DND-41 (cell line): Measurements from ENCODE around the gene GNPAT.

Experiments
- ATAC-seq: fragments of 200-7000 bp; cut with Tn5 transposase; 3 replicates; pipeline ENCODE4 v1.9.1; 2021; ENCODE audit warnings: low read depth; ENCODE audit not compliant: insufficient read depth
- DNase-seq: peaks from one replicate; pipeline ENCODE4 v3.0.0-alpha.2; 2020
- H2AFZ ChIP-seq: 2 replicates; pipeline ENCODE4 v1.6.0; 2012; ENCODE audit warnings: low read depth, low read length
- H3K27ac ChIP-seq: 2 replicates; pipeline ENCODE4 v1.5.1; 2012; ENCODE audit warnings: low read length, inconsistent platforms
- H3K27me3 ChIP-seq: fragments of 200-600 bp; sonication (generic); 2 replicates; pipeline ENCODE4 v1.6.0; 2012; ENCODE audit warnings: low read length, mild to moderate bottlenecking, inconsistent platforms; ENCODE audit not compliant: insufficient read depth, poor library complexity
- H3K36me3 ChIP-seq: 2 replicates; pipeline ENCODE4 v1.5.1; 2012; ENCODE audit warnings: low read length, inconsistent platforms; ENCODE audit not compliant: insufficient read depth
- H3K4me1 ChIP-seq: 2 replicates; pipeline ENCODE4 v1.5.1; 2012; ENCODE audit warnings: mild to moderate bottlenecking, low read length; ENCODE audit not compliant: insufficient read depth
- H3K4me2 ChIP-seq: 2 replicates; pipeline ENCODE4 v1.6.0; 2012; ENCODE audit warnings: mild to moderate bottlenecking, moderate library complexity, low read length, inconsistent platforms; ENCODE audit not compliant: insufficient read depth
- H3K4me3 ChIP-seq, 2 experiments: fragments of 200-600 bp in 1 of 2; shearing (Covaris generic) in 1 of 2; 2 replicates each; pipeline ENCODE4 v1.5.1; 2012 to 2016; ENCODE audit warnings: inconsistent platforms in 2 of 2, low read length in 2 of 2, mild to moderate bottlenecking in 2 of 2, low read depth in 1 of 2, moderate library complexity in 1 of 2
- H3K79me2 ChIP-seq: 2 replicates; pipeline ENCODE4 v1.6.0; 2012; ENCODE audit warnings: low read length, inconsistent platforms; ENCODE audit not compliant: insufficient read depth
- H3K9ac ChIP-seq: 2 replicates; pipeline ENCODE4 v1.6.0; 2012; ENCODE audit warnings: low read depth, mild to moderate bottlenecking, inconsistent platforms, low read length, moderate library complexity
- H3K9me3 ChIP-seq: 2 replicates; pipeline ENCODE4 v1.5.1; 2012; ENCODE audit warnings: low read length, moderate library complexity, mild to moderate bottlenecking, inconsistent platforms; ENCODE audit not compliant: insufficient read depth, severe bottlenecking
- H4K20me1 ChIP-seq: 2 replicates; pipeline ENCODE4 v1.6.0; 2012; ENCODE audit warnings: low read length; ENCODE audit not compliant: insufficient read depth
- CTCF ChIP-seq: IDR thresholded peaks from 2 replicates; pipeline ENCODE4 v1.5.1; 2012; ENCODE audit warnings: borderline replicate concordance, low read length, moderate library complexity, mild to moderate bottlenecking; ENCODE audit not compliant: poor library complexity, severe bottlenecking; ENCODE audit errors: extremely low read depth
- EZH2 ChIP-seq: IDR thresholded peaks from 3 replicates; pipeline ENCODE4 v1.6.1; 2012; ENCODE audit warnings: borderline replicate concordance, low read depth, mild to moderate bottlenecking, moderate library complexity, low read length, inconsistent platforms; ENCODE audit not compliant: severe bottlenecking

GNPAT gene

DNA sequence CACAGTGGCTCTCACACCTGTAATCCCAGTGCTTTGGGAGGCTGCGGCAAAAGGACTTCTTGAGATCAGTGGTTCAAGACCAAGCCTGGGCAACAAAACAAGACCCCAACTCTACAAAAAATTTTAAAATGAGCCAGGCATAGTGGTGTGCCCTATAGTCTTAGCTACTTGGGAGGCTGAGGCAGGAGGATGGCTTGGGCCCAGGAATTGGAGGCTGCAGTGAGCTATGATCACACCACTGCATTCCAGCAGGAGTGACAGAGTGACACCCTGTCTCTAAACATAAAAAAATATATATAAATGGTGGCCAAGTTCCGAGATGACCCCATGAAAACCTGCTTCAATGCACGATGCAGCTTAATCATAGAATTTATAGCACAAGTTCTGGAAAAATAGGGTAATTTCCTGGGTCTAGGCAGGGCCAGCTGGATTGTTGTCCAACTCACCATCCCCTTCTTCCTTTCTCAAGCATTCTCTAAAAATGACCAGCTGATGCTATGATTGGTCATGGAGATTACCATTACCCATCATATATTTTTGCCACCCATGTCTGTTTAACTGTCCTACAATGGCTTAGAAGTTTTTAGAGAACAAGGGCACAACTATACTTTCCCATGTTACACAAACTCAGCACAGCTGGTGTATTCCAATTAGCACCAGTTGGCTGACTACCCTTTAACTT, 5.3 kb upstream of the GNPAT start:
- TF ChIP-seq CTCF (no peak), EZH2 (no peak)
- H4K20me1 ChIP-seq = no peaks in the 10 kb centered on the region; the same call in 1 of the 2 replicates
- H3K27ac ChIP-seq = no peak overlapping the region

DNA sequence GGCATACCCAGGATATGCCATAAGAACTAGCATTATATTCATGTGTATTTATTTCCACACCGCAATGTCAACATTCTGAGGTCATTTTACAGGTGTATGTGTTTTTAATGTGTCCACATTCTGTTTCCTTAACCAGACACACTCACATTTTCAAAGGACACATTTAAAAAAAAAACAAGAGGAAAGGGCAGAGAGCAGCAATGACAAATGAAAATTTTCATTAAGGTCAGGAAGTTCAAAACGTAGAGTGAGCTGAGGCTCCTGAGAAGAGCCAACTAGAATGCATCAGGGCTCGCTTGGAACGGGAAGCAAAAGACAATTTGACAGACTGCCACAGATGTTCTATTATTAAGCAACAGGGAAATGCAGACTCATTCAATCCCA, 4.8 kb upstream of the GNPAT start:
- H3K9me3 ChIP-seq = no peaks in the 10 kb centered on the region
- H3K79me2 ChIP-seq = peaks cover 35% of the 10 kb centered on the region
- H3K4me3 ChIP-seq = no peak overlapping the region
- no peak overlapping the region for H3K27ac ChIP-seq
- no peak overlapping the region for H3K9ac ChIP-seq
- H3K36me3 ChIP-seq = peaks cover 58% of the 10 kb centered on the region
- H4K20me1 ChIP-seq = no peaks in the 10 kb centered on the region; the same call in 1 of the 2 replicates
- DNase-seq (no peak), ATAC-seq (no peak)
- TF ChIP-seq EZH2 (no peak), CTCF (no peak)
- peaks cover 17% of the 10 kb centered on the region for H3K4me1 ChIP-seq
- H2AFZ ChIP-seq = no peak overlapping the region
- no peaks in the 10 kb centered on the region for H3K27me3 ChIP-seq
- no peak overlapping the region for H3K4me2 ChIP-seq

More for the DNA sequence above, 5.3 kb upstream of the GNPAT start:
- ATAC-seq (no peak), DNase-seq (no peak)
- H3K4me1 ChIP-seq = peaks cover 17% of the 10 kb centered on the region
- no peak overlapping the region for H3K9ac ChIP-seq
- no peak overlapping the region for H2AFZ ChIP-seq
- H3K79me2 ChIP-seq = peaks cover 33% of the 10 kb centered on the region
- peaks cover 61% of the 10 kb centered on the region for H3K36me3 ChIP-seq
- no peaks in the 10 kb centered on the region for H3K27me3 ChIP-seq
- no peaks in the 10 kb centered on the region for H3K9me3 ChIP-seq
- no peak overlapping the region for H3K4me3 ChIP-seq
- no peak overlapping the region for H3K4me2 ChIP-seq

DNA sequence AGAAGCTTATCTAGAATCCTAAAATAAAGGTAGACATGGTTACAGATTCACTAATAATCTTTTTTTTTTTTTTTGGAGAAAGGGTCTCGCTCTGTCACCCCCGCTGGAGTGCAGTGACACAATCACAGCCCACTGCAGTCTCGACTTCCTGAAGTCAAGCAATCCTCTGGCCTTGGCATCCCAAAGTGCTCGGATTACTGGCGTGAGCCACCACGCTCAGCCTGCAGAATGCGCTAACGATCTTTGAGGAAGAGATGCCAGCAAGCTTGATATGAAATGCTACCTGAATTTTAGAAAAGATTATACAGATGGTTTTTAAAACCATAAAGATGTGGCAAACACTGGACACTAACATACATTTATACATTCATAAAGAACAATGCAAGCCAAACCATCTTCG, 4.1 kb upstream of the GNPAT start:
- ATAC-seq = no peak
- TF ChIP-seq CTCF = no peak
- TF ChIP-seq EZH2 = no peak
- Histone ChIP-seq H2AFZ (no peak overlapping the region), H3K9ac (no peak overlapping the region), H3K4me2 (no peak overlapping the region), H3K9me3 (no peaks in the 10 kb centered on the region), H3K4me3 (no peak overlapping the region), H3K27me3 (no peaks in the 10 kb centered on the region), H3K27ac (no peak overlapping the region), H3K79me2 (peaks cover 43% of the 10 kb centered on the region), H4K20me1 (no peaks in the 10 kb centered on the region; the same call in 1 of the 2 replicates), H3K4me1 (peaks cover 17% of the 10 kb centered on the region), H3K36me3 (peaks cover 55% of the 10 kb centered on the region)
- no peak for DNase-seq
